Chondrocyte (in vitro differentiated cells): ENCODE measurements around the gene GSTT2. TPM values are rescaled to one million over a fixed set of nuclear protein-coding genes. Genes with fewer than 3 reads are reported as not detected.

Experiments used
- DNase-seq: peaks from one replicate; pipeline ENCODE4 v3.0.0; 2021; ENCODE audit warnings: mixed read lengths, low spot score
- H3K27ac Mint-ChIP-seq: one replicate; pipeline ENCODE4 v1.8.0; 2021; ENCODE audit warnings: mild to moderate bottlenecking, moderate library complexity, mixed read lengths; ENCODE audit not compliant: unreplicated experiment
- H3K27me3 Mint-ChIP-seq: 2 replicates; pipeline ENCODE4 v1.8.0; 2021; ENCODE audit warnings: low read depth, mixed read lengths
- H3K36me3 Mint-ChIP-seq: 2 replicates; pipeline ENCODE4 v1.8.0; 2021; ENCODE audit warnings: low read depth, mixed read lengths
- H3K4me1 Mint-ChIP-seq: 2 replicates; pipeline ENCODE4 v1.8.0; 2021; ENCODE audit warnings: low read depth, mild to moderate bottlenecking, mixed read lengths
- H3K4me3 Mint-ChIP-seq: one replicate; pipeline ENCODE4 v1.8.0; 2021; ENCODE audit warnings: mild to moderate bottlenecking, moderate library complexity, mixed read lengths; ENCODE audit not compliant: unreplicated experiment
- H3K9me3 Mint-ChIP-seq: 2 replicates; pipeline ENCODE4 v1.8.0; 2021; ENCODE audit warnings: low read depth, mixed read lengths
- CTCF ChIP-seq: fragments of 200-600 bp; sonication (generic); IDR thresholded peaks from 2 replicates; pipeline ENCODE4 v1.5.0; 2021; ENCODE audit warnings: antibody characterized with exemption, mild to moderate bottlenecking, moderate library complexity
- total RNA-seq: library from RNA; stranded (reverse); gene quantifications from 3 replicates; pipeline ENCODE4 v1.2.1, GENCODE V29; 2021

Gene GSTT2
- total RNA-seq, 1 donor from 2014 or later: not detected

DNA sequence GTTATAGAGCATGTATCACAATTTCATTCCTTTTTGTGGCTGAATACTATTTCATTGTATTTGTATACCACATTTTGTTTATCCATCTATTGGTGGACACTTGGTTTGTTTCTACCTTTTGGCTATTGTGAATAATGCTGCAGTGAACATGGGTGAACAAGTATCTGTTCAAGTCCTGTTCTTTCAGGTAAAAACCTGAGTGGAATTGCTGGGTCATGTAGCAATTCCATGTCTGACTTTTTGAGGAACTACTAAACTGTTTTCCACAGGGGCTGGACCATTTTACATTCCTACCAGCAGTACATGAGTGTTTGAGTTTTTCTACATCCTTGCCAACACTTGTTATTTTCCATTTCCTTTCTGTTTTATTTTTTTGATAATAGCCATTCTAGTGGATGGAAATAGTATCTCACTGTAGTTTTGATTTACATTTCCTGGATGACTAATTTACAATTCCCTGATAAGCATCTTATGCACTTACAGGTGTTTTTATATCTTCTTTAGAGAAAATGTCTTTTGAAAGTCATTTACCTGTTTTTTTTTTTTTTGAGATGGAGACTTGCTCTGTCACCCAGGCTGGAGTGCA, 43.4 kb downstream of the GSTT2 start:
- TF ChIP-seq CTCF: no peak
- Mint-ChIP-seq H3K4me1 (peaks cover 4% of the 10 kb centered on the region), H3K36me3 (peaks cover 5% of the 10 kb centered on the region), H3K9me3 (peaks cover 3% of the 10 kb centered on the region), H3K27me3 (no peaks in the 10 kb centered on the region), H3K4me3 (no peak overlapping the region), H3K27ac (no peak overlapping the region)
- no peak for DNase-seq

DNA sequence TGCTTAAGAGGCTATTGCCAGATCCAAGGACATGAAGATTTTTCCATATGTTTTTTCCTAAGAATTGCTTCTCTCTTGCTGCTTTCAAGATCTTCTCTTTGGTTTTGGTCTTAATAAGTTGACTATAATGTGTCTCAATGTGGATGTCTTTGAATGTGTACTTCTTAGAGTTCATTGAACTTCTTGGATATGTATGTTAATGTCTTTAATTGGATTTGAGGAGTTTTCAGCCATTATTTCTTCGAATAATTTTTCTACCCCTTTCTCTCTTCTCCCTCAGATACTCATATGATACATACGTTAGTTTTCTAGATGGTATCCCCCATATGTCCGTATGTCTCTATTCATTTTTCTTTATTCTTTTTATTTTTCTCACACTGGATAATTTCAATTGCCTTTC, 44.4 kb downstream of the GSTT2 start:
- Mint-ChIP-seq H3K27me3 (no peaks in the 10 kb centered on the region), H3K36me3 (peaks cover 5% of the 10 kb centered on the region)
- no peak for TF ChIP-seq CTCF

DNA sequence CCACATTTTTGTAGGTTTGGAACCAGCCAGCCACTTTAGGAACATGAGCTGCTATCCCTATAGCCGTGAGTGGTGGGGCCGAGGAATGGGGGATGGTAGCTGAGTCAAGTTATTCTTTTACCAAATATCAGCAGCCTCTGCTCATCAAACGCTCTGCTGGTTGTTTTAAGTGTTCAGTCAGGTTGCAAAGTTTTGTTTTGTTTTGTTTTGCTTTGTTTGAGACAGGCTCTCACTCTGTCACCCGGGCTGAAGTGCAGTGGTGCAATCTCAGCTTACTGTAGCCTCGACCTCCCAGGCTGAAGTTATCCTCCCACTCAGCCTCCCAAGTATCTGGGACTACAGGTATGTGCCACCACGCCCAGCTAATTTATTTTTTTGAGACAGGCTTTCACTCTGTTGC, 45.5 kb downstream of the GSTT2 start:
- Mint-ChIP-seq H3K27me3 (no peaks in the 10 kb centered on the region), H3K4me1 (peaks cover 4% of the 10 kb centered on the region), H3K27ac (no peak overlapping the region), H3K9me3 (peaks cover 3% of the 10 kb centered on the region), H3K4me3 (no peak overlapping the region), H3K36me3 (peaks cover 5% of the 10 kb centered on the region)
- DNase-seq: no peak
- TF ChIP-seq CTCF: no peak

More for the DNA sequence above, 44.4 kb downstream of the GSTT2 start:
- H3K27ac Mint-ChIP-seq: no peak overlapping the region
- H3K4me1 Mint-ChIP-seq: peaks cover 4% of the 10 kb centered on the region
- no peak overlapping the region for H3K4me3 Mint-ChIP-seq
- no peak for DNase-seq
- peaks cover 3% of the 10 kb centered on the region for H3K9me3 Mint-ChIP-seq

- Mint-ChIP-seq H3K27ac (no peak overlapping the region), H3K9me3 (peaks cover 3% of the 10 kb centered on the region), H3K27me3 (no peaks in the 10 kb centered on the region), H3K4me1 (peaks cover 4% of the 10 kb centered on the region), H3K4me3 (no peak overlapping the region), H3K36me3 (peaks cover 5% of the 10 kb centered on the region)
- no peak for DNase-seq
- TF ChIP-seq CTCF: no peak
Observed at GRCh38 chr22:24026056-24026455, 46.1 kb downstream of the GSTT2 start.

GRCh38 chr22:24026733-24027132, 46.8 kb downstream of the GSTT2 start:
- no peak for DNase-seq
- no peaks in the 10 kb centered on the region for H3K27me3 Mint-ChIP-seq
- peaks cover 4% of the 10 kb centered on the region for H3K4me1 Mint-ChIP-seq
- peaks cover 3% of the 10 kb centered on the region for H3K9me3 Mint-ChIP-seq
- H3K27ac Mint-ChIP-seq: no peak overlapping the region
- no peak overlapping the region for H3K4me3 Mint-ChIP-seq
- TF ChIP-seq CTCF: no peak
- peaks cover 5% of the 10 kb centered on the region for H3K36me3 Mint-ChIP-seq
